NCI-H2171 treated with DMSO at 0.1 percent for 48 hours (cell line): ENCODE results near the gene PCIF1.
A peak's percentile ranks its signal among the peaks of the same experiment; 100 is the strongest.

ENCODE experiments used
- DNase-seq: peaks from one replicate; lab custom pipeline; 2025; lab: John Stamatoyannopoulos, UW

PCIF1 gene

GRCh38 chr20:45904583-45905504 lies 29.6 kb upstream of the PCIF1 start:
- DNase-seq, result no peak

GRCh38 chr20:45905505-45906079 lies 28.9 kb upstream of the PCIF1 start:
- no peak for DNase-seq

GRCh38 chr20:45907219-45907948 lies 27.1 kb upstream of the PCIF1 start:
- no peak for DNase-seq

GRCh38 chr20:45908084-45908483 lies 26.4 kb upstream of the PCIF1 start:
- no peak for DNase-seq

- DNase-seq, result no peak
Observed at GRCh38 chr20:45909336-45909808, 25.1 kb upstream of the PCIF1 start.

- DNase-seq, result no peak
Observed at GRCh38 chr20:45909817-45910669, 24.4 kb upstream of the PCIF1 start.

GRCh38 chr20:45910670-45911485 lies 23.6 kb upstream of the PCIF1 start:
- peak; percentile 98 for DNase-seq

GRCh38 chr20:45911486-45912343 lies 22.8 kb upstream of the PCIF1 start, which contains the start of gene PLTP:
TSS of gene PLTP (minus strand) at chr20:45912155. CDS start at chr20:45911452, 703 bp downstream.
- DNase-seq, result peak; percentile 46

- no peak for DNase-seq
Observed at GRCh38 chr20:45912344-45912682, 22.2 kb upstream of the PCIF1 start.

- no peak for DNase-seq
Observed at GRCh38 chr20:45913116-45913515, 21.4 kb upstream of the PCIF1 start.

- peak; percentile 16 for DNase-seq
Observed at GRCh38 chr20:45917790-45918141, 16.7 kb upstream of the PCIF1 start.

- DNase-seq, result no peak
Observed at GRCh38 chr20:45918182-45918737, 16.2 kb upstream of the PCIF1 start.

- DNase-seq, result no peak
Observed at GRCh38 chr20:45918779-45919537, 15.5 kb upstream of the PCIF1 start.

- DNase-seq, result no peak
Observed at GRCh38 chr20:45919542-45920399, 14.7 kb upstream of the PCIF1 start.

GRCh38 chr20:45920462-45921336 lies 13.8 kb upstream of the PCIF1 start:
- no peak for DNase-seq

GRCh38 chr20:45921337-45922189 lies 12.9 kb upstream of the PCIF1 start:
- no peak for DNase-seq
